HepG2 (cell line): ENCODE measurements around the gene DENND4B. TPM values are rescaled to one million over a fixed set of nuclear protein-coding genes. Genes with fewer than 3 reads are reported as not detected.

Source experiments
- AGO1 ChIP-seq: fragments of 200-400 bp; formaldehyde crosslinking; IDR thresholded peaks from 2 replicates; pipeline ENCODE4 v1.6.1; 2017; ENCODE audit warnings: mild to moderate bottlenecking, low read depth, low read length, moderate library complexity; ENCODE audit not compliant: poor library complexity, severe bottlenecking
- CEBPB ChIP-seq: IDR thresholded peaks from 2 replicates; pipeline ENCODE4 v1.6.1; 2011; ENCODE audit warnings: low read depth, low read length, improper control_type of control experiment, borderline replicate concordance
- CREB3 ChIP-seq: sonication (generic); formaldehyde crosslinking; IDR thresholded peaks from 2 replicates; pipeline ENCODE4 v1.5.0; 2020; ENCODE audit warnings: missing genetic modification reagents
- DPF2 ChIP-seq: sonication (generic); formaldehyde crosslinking; IDR thresholded peaks from 2 replicates; pipeline ENCODE4 v1.4.0; 2020; ENCODE audit warnings: mild to moderate bottlenecking, low read depth, missing genetic modification reagents, borderline replicate concordance
- EEA1 ChIP-seq: sonication (generic); formaldehyde crosslinking; IDR thresholded peaks from 2 replicates; pipeline ENCODE4 v1.5.1; 2020; ENCODE audit warnings: mild to moderate bottlenecking, missing genetic modification reagents, borderline replicate concordance
- HDAC1 ChIP-seq: sonication (generic); formaldehyde crosslinking; IDR thresholded peaks from 2 replicates; pipeline ENCODE4 v1.5.1; 2020; ENCODE audit warnings: mild to moderate bottlenecking, missing genetic modification reagents
- KDM1A ChIP-seq: IDR thresholded peaks from 2 replicates; pipeline ENCODE4 v1.6.1; 2016; ENCODE audit warnings: missing compliant biosample characterization
- MIER2 ChIP-seq: IDR thresholded peaks from 2 replicates; pipeline ENCODE4 v1.6.1; 2016; ENCODE audit warnings: missing biosample characterization, missing genetic modification reagents
- NFIB ChIP-seq: sonication (generic); formaldehyde crosslinking; IDR thresholded peaks from 2 replicates; pipeline ENCODE4 v1.9.0; 2021; ENCODE audit warnings: missing genetic modification reagents, mild to moderate bottlenecking, borderline replicate concordance
- NR2F6 ChIP-seq, 2 experiments: IDR thresholded peaks; 2 replicates each; pipeline ENCODE4 v1.6.1; 2016; ENCODE audit warnings: antibody characterized with exemption in 1 of 2, mild to moderate bottlenecking in 1 of 2
- REL ChIP-seq: sonication (generic); formaldehyde crosslinking; conservative IDR thresholded peaks from 2 replicates; pipeline ENCODE4 v1.8.0; 2022; ENCODE audit warnings: mild to moderate bottlenecking, missing genetic modification reagents, moderate library complexity
- ZBTB21 ChIP-seq: sonication (generic); formaldehyde crosslinking; IDR thresholded peaks from 2 replicates; pipeline ENCODE4 v1.4.0; 2020; ENCODE audit warnings: missing genetic modification reagents
- ZFP1 ChIP-seq: IDR thresholded peaks from 2 replicates; pipeline ENCODE4 v1.6.1; 2016
- ZNF432 ChIP-seq: sonication (generic); formaldehyde crosslinking; IDR thresholded peaks from 2 replicates; pipeline ENCODE4 v1.5.0; 2020; ENCODE audit warnings: missing genetic modification reagents, mild to moderate bottlenecking, borderline replicate concordance
- ZNF503 ChIP-seq: sonication (generic); formaldehyde crosslinking; IDR thresholded peaks from 2 replicates; pipeline ENCODE4 v1.4.0; 2020; ENCODE audit warnings: missing genetic modification reagents
- ZNF619 ChIP-seq: sonication (generic); formaldehyde crosslinking; IDR thresholded peaks from 2 replicates; pipeline ENCODE4 v1.4.0; 2020; ENCODE audit warnings: mild to moderate bottlenecking, missing genetic modification reagents
- ZNF670 ChIP-seq: sonication (generic); formaldehyde crosslinking; IDR thresholded peaks from 2 replicates; pipeline ENCODE4 v1.8.0; 2022; ENCODE audit warnings: mild to moderate bottlenecking, missing genetic modification reagents, borderline replicate concordance
- ZNF672 ChIP-seq: sonication (generic); formaldehyde crosslinking; IDR thresholded peaks from 2 replicates; pipeline ENCODE4 v1.8.1; 2022; ENCODE audit warnings: missing genetic modification reagents
- polyA plus RNA-seq, 8 experiments: library from polyadenylated mRNA; depleted of rRNA in 3 of 8; stranded (reverse) in 7 of 8; unstranded in 1 of 8; fragments of >200 nt; fragmentation: Illumina TruSeq in 4 of 8; extraction: Trizol in 4 of 8; gene quantifications; 2 replicates each; pipeline versions ENCODE4 v1.2.1 to v1.2.3, GENCODE V29; 2011 to 2016; ENCODE audit warnings: low read depth in 4 of 8, missing spikeins in 1 of 8, mixed read lengths in 1 of 8; ENCODE audit not compliant: insufficient read depth in 1 of 8
- total RNA-seq, 5 experiments: library from RNA; depleted of rRNA; stranded (reverse); fragments of >200 nt; fragmentation: Illumina TruSeq; extraction: Trizol; gene quantifications; 2 replicates each; pipeline ENCODE4 v1.2.3, GENCODE V29; 2016; ENCODE audit warnings: low read depth in 1 of 5
- TF ChIP-seq, protein P1 (sequence below): sonication (generic); formaldehyde crosslinking; IDR thresholded peaks from 2 replicates; pipeline ENCODE4 v1.4.0; 2020; ENCODE audit warnings: missing genetic modification reagents
- TF ChIP-seq, protein P2 (sequence below): sonication (generic); formaldehyde crosslinking; IDR thresholded peaks from 2 replicates; pipeline ENCODE4 v1.4.0; 2020; ENCODE audit warnings: missing genetic modification reagents, borderline replicate concordance
- TF ChIP-seq, protein P3 (sequence below): sonication (generic); formaldehyde crosslinking; IDR thresholded peaks from 2 replicates; pipeline ENCODE4 v1.4.0; 2020; ENCODE audit warnings: missing genetic modification reagents

DENND4B gene
- total and polyA plus RNA-seq, 2 of the 13 experiments (the other 11 are each of a cell fraction or from before 2014, with no cell fraction given) = 15.1 to 20.3 TPM

DNA sequence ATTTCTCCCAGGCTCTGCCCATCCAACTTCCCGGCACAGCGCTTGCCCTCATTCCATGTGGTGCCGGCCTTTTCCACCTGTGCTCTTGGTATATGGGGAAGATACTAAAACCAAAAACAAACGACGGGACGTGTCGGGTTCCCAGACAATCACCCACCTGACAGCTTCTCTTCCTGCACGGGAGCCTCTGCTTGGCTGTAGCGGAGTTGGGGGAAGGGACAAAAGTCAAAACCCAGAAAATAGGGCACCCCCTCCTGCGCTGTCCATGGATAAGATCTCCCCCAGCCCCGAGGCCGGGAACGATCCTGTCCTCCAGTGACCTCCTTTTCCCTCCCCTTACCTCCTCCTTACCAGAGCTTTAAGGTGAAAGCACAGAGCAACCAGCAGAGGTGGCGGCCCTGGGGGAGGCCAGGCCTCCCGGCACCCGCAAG is 30.3 kb upstream of the DENND4B start (continued):
- TF ChIP-seq DPF2 (CRISPR knock-in tag) (no peak), ZNF503 (CRISPR knock-in tag) (0 out of 2 replicates have a peak, but pooled peaks have one; percentile 16), EEA1 (CRISPR knock-in tag) (no peak), CREB3 (peak; percentile 37; the same call in 1 of the 2 replicates), KDM1A (CRISPR knock-in tag) (no peak), HDAC1 (CRISPR knock-in tag) (no peak), NFIB (no peak), CEBPB (no peak), ZNF432 (CRISPR knock-in tag) (no peak), REL (CRISPR knock-in tag) (no peak), MIER2 (CRISPR knock-in tag) (0 out of 2 replicates have a peak, but pooled peaks have one; percentile 17), NR2F6 (IDR thresholded peaks at IDR 0.05) (no peak), NR2F6 (CRISPR knock-in tag; IDR thresholded peaks at IDR 0.05) (no peak), ZBTB21 (CRISPR knock-in tag) (no peak), AGO1 (no peak), ZFP1 (no peak), ZNF672 (no peak), ZNF670 (CRISPR knock-in tag) (peak; percentile 10; the same call in 1 of the 2 replicates), ZNF619 (CRISPR knock-in tag) (no peak)
- TF ChIP-seq, protein P1, sequence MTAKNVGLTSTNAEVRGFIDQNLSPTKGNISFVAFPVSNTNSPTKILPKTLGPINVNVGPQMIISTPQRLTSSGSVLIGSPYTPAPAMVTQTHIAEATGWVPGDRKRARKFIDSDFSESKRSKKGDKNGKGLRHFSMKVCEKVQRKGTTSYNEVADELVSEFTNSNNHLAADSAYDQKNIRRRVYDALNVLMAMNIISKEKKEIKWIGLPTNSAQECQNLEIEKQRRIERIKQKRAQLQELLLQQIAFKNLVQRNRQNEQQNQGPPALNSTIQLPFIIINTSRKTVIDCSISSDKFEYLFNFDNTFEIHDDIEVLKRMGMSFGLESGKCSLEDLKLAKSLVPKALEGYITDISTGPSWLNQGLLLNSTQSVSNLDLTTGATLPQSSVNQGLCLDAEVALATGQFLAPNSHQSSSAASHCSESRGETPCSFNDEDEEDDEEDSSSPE = no peak
- TF ChIP-seq, protein P2, sequence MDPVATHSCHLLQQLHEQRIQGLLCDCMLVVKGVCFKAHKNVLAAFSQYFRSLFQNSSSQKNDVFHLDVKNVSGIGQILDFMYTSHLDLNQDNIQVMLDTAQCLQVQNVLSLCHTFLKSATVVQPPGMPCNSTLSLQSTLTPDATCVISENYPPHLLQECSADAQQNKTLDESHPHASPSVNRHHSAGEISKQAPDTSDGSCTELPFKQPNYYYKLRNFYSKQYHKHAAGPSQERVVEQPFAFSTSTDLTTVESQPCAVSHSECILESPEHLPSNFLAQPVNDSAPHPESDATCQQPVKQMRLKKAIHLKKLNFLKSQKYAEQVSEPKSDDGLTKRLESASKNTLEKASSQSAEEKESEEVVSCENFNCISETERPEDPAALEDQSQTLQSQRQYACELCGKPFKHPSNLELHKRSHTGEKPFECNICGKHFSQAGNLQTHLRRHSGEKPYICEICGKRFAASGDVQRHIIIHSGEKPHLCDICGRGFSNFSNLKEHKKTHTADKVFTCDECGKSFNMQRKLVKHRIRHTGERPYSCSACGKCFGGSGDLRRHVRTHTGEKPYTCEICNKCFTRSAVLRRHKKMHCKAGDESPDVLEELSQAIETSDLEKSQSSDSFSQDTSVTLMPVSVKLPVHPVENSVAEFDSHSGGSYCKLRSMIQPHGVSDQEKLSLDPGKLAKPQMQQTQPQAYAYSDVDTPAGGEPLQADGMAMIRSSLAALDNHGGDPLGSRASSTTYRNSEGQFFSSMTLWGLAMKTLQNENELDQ (CRISPR knock-in tag) = 0 out of 2 replicates have a peak, but pooled peaks have one; percentile 37
- TF ChIP-seq, protein P3, sequence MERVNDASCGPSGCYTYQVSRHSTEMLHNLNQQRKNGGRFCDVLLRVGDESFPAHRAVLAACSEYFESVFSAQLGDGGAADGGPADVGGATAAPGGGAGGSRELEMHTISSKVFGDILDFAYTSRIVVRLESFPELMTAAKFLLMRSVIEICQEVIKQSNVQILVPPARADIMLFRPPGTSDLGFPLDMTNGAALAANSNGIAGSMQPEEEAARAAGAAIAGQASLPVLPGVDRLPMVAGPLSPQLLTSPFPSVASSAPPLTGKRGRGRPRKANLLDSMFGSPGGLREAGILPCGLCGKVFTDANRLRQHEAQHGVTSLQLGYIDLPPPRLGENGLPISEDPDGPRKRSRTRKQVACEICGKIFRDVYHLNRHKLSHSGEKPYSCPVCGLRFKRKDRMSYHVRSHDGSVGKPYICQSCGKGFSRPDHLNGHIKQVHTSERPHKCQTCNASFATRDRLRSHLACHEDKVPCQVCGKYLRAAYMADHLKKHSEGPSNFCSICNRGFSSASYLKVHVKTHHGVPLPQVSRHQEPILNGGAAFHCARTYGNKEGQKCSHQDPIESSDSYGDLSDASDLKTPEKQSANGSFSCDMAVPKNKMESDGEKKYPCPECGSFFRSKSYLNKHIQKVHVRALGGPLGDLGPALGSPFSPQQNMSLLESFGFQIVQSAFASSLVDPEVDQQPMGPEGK (CRISPR knock-in tag) = no peak
